Small intestine (tissue), 7 donors: ENCODE measurements around the gene PRSS57. TPM values are rescaled to one million over a fixed set of nuclear protein-coding genes. Genes with fewer than 3 reads are reported as not detected.

Experiments
- DNase-seq, 2 donors: peaks; one replicate each; pipeline versions ENCODE4 v3.0.0 to v3.0.0-alpha.2; 2013
- FAIRE-seq: peaks from 2 replicates; lab custom pipeline; 2012; peaks lifted over from hg19 to GRCh38; lab: Jason Lieb, UNC
- H3K27ac ChIP-seq, 3 donors: one replicate each; pipeline ENCODE4 v1.5.1; 2013; ENCODE audit warnings: low read length in 2 of 3, mild to moderate bottlenecking in 2 of 3, control low read depth in 1 of 3, inconsistent platforms in 1 of 3, low read depth in 1 of 3, moderate library complexity in 1 of 3
- H3K27me3 ChIP-seq, 3 donors: one replicate each; pipeline ENCODE4 v1.6.1; 2013; ENCODE audit warnings: low read length in 3 of 3, inconsistent platforms in 1 of 3; ENCODE audit not compliant: control insufficient read depth in 3 of 3, insufficient read depth in 3 of 3
- H3K36me3 ChIP-seq, 3 donors: one replicate each; pipeline ENCODE4 v1.6.1; 2013; ENCODE audit warnings: low read length in 3 of 3, inconsistent platforms in 1 of 3, low read depth in 1 of 3, mild to moderate bottlenecking in 1 of 3, moderate library complexity in 1 of 3; ENCODE audit not compliant: control insufficient read depth in 3 of 3, insufficient read depth in 2 of 3
- H3K4me1 ChIP-seq, 3 donors: one replicate each; pipeline ENCODE4 v1.6.1; 2013; ENCODE audit warnings: low read length in 2 of 3, inconsistent platforms in 1 of 3, low read depth in 1 of 3, mild to moderate bottlenecking in 1 of 3, moderate library complexity in 1 of 3; ENCODE audit not compliant: control insufficient read depth in 3 of 3, insufficient read depth in 2 of 3
- H3K4me3 ChIP-seq, 3 donors: one replicate each; pipeline ENCODE4 v1.5.1; 2013; ENCODE audit warnings: low read length in 3 of 3, control low read depth in 1 of 3, inconsistent platforms in 1 of 3, low read depth in 1 of 3, mild to moderate bottlenecking in 1 of 3, moderate library complexity in 1 of 3
- H3K9me3 ChIP-seq, 2 donors: one replicate each; pipeline ENCODE4 v1.6.1; 2013; ENCODE audit warnings: low read depth in 1 of 2, low read length in 1 of 2; ENCODE audit not compliant: control insufficient read depth in 2 of 2, insufficient read depth in 1 of 2
- WGBS, 3 donors: extraction: QIAGEN DNeasy Blood & Tissue Kit; methylation state at CpG; one replicate each; pipeline ENCODE4 v1.1.7; 2013; 5-methylcytosine and 5-hydroxymethylcytosine counted together
- polyA plus RNA-seq, 4 donors: library from polyadenylated mRNA; stranded (reverse) in 3 of 4; unstranded in 1 of 4; fragments of 200-250 nt in 3 of 4; fragments of 120-200 nt in 1 of 4; gene quantifications; one replicate each; pipeline versions ENCODE4 v1.2.1 to v1.2.3, GENCODE V29; 2013
- donor health status: healthy with polysubstance abuse.
- donor health status: control.
- donor health status: control.
- donor health status: Bipolar disorder and iron deficiency.
- donor health status: healthy.

Gene PRSS57
- polyA plus RNA-seq, 4 donors, result 0.95 TPM; not detected in 3

DNA sequence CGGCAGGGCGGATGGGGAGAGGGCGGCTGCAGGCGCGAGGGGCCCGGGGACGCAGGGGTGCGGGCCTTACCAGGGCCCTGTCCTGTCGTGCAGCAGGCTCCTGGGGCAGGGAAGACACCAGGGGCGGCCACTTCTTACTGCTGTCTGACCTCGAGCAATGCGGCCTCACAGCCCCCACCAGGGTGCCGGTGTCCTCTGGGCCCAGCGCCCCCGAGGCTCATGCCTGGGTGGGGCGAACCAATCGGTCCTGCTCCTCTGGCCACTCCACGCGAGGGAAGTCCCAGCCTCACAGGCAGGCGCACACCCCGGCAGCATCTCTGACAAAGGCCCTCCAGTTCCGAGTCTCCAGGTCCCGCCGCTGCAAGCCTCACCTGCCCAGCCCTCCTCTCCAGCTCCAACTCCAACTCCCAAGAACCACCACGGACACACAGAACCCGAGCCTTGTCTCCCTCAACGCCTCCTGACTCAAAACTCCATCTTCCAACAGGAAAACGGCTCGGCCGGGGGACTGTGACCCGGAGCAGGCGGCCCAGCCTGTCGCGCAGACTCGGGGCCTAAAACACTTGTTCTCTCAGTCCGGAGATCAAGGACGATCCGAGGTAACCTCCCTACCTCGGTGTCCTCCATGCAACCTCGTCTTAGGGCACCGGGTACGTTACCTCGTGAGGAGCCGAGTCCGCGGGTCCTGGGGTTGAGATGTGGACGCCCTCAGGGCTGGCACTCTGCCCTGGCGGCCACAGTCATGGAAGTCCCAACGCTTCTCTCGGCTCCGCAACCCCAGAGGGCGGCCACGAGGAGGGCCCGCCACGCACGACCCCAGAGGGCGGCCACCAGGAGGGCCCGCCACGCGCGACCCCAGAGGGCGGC, 49.1 kb downstream of the PRSS57 start:
- H3K9me3 ChIP-seq, result no peaks in the 10 kb centered on the region
- no peaks in the 10 kb centered on the region for H3K27me3 ChIP-seq
- WGBS, 3 donors, result 90 to 94% (median 91%) methylated on average over 47 to 62 of the region's 62 CpGs
- H3K4me1 ChIP-seq, result no peaks in the 10 kb centered on the region
- no peak overlapping the region for H3K27ac ChIP-seq
- FAIRE-seq (no peak), DNase-seq (no peak)
- no peak overlapping the region for H3K4me3 ChIP-seq
- H3K36me3 ChIP-seq, result peaks cover 10 to 68% (median 29%) of the 10 kb centered on the region in 3 donors

DNA sequence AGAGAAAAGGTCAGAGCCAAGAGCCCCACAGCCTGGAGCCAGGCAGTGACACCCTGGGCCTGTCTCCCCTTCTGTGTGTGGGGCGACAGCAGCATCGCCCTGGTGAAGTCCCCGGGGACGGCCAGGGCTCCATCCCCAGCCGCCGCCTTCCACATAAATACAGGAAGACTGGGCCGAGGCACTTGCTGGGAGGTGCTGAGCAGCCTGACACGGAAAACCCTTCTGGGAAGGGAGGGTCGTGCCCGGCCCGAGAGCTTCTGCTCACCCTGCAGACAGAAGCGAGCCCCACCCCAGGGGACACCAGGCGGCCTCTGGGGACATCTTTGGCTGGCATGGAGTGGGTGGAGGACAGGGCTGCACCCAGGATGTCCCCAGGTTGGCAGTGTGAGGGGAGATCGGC, 50.5 kb downstream of the PRSS57 start:
- Histone ChIP-seq H3K27me3 (no peaks in the 10 kb centered on the region), H3K4me1 (peaks cover 0 to 1% (median 0%) of the 10 kb centered on the region in 3 donors), H3K4me3 (no peak overlapping the region), H3K27ac (no peak overlapping the region), H3K9me3 (no peaks in the 10 kb centered on the region), H3K36me3 (peaks cover 6 to 56% (median 25%) of the 10 kb centered on the region in 3 donors)
- FAIRE-seq, result no peak
- WGBS, 3 donors, result 79 to 84% (median 83%) methylated on average over 10 to 14 of the region's 14 CpGs
- DNase-seq, result no peak

DNA sequence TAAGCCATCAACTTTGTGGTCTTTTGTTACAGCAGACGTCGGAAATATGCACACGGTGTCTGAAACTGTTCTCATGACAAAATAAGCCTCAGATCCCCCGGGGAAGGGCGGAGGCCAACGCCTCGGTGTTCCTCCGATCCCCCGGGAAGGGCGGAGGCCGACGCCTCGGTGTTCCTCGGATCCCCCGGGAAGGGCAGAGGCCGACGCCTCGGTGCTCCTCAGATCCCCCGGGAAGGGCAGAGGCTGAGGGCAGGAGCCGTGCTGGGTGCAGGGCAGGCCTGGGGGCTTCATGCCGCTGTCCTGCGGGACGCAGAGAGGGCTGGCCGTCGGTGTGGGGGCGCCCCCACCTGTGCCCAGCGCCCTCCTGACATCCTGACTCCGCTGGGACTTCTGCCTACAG, 50.9 kb downstream of the PRSS57 start:
- WGBS, 3 donors, result 72 to 81% (median 76%) methylated on average over 27 to 28 of the region's 28 CpGs
- FAIRE-seq, result no peak

DNA sequence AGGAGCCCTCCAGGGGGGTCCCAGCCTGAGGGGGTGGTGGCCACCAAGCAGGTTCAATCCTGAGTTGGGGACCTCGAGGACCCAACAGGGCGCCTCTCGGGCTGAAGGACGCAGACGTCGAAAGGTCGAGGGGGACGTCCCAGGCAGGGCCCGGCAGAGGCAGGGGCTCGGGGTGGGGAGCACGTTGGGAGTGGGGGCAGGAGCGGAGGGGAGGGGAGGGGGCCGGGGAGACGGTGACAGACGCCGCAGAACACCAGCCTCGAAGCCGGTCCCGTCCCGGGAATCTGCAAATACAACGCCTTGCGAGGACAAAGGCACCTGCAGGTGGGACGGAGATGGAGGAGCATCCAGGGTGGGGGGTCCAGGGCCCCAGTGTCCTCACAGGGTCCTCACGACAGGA, 51.5 kb downstream of the PRSS57 start:
- Histone ChIP-seq H3K27me3 (peaks cover 0 to 6% (median 0%) of the 10 kb centered on the region in 3 donors), H3K4me1 (peaks cover 1 to 7% (median 6%) of the 10 kb centered on the region in 3 donors), H3K9me3 (no peaks in the 10 kb centered on the region), H3K4me3 (no peak overlapping the region), H3K27ac (no peak overlapping the region), H3K36me3 (peaks cover 6 to 46% (median 20%) of the 10 kb centered on the region in 3 donors)
- 85 to 92% (median 90%) methylated on average over 23 to 24 of the region's 24 CpGs for WGBS, 3 donors
- DNase-seq, result no peak
- FAIRE-seq, result no peak

More for the DNA sequence above, 50.9 kb downstream of the PRSS57 start:
- H3K9me3 ChIP-seq, result no peaks in the 10 kb centered on the region
- H3K27me3 ChIP-seq, result no peaks in the 10 kb centered on the region
- H3K4me1 ChIP-seq, result peaks cover under 1 to 1% (median under 1%) of the 10 kb centered on the region in 3 donors
- peaks cover 6 to 53% (median 25%) of the 10 kb centered on the region in 3 donors for H3K36me3 ChIP-seq
- DNase-seq, result no peak
- no peak overlapping the region for H3K27ac ChIP-seq
- H3K4me3 ChIP-seq, result no peak overlapping the region

DNA sequence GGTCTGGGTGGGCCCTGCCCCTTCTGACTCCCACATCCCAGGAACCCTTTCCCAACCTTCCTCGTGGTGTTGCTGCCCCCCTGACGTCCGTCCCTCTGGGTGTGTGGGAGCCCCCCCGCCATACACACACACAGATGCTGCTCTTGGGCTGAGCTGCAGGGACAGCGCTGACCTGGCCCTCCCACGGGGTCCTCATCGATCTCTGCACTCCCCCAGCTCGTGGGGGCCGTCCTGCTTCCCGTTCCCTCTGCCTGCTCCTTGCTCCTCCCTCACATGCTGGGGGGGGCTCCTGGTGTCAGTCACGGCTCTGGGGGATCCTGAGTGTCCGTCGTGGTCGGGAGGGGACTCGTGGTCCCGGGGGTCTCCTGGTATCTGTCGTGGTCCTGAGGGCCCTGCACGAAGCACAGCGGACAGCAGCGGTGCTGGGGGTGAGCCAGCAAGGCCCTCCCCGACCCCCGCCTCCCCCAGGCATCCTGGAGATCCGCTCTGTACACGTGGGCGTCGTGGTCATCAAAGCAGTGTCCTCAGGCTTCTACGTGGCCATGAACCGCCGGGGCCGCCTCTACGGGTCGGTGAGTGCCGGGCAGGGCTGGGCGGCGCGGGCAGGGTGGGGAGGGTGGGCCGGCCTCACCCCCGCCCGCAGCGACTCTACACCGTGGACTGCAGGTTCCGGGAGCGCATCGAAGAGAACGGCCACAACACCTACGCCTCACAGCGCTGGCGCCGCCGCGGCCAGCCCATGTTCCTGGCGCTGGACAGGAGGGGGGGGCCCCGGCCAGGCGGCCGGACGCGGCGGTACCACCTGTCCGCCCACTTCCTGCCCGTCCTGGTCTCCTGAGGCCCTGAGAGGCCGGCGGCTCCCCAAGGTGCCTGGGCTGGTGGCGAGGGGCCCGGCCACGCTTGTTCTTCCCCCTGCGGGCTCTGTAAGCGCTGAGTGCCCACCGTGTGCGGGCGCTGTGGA, 52.2 kb downstream of the PRSS57 start:
- Histone ChIP-seq H3K27ac (no peak overlapping the region), H3K4me3 (no peak overlapping the region), H3K36me3 (peaks cover 4 to 40% (median 17%) of the 10 kb centered on the region in 3 donors), H3K9me3 (no peaks in the 10 kb centered on the region), H3K27me3 (peaks cover 0 to 12% (median 0%) of the 10 kb centered on the region in 3 donors), H3K4me1 (peaks cover 1 to 7% (median 6%) of the 10 kb centered on the region in 3 donors)
- DNase-seq (no peak), FAIRE-seq (no peak)
- WGBS, 3 donors, result 85 to 86% (median 86%) methylated on average over 59 to 70 of the region's 70 CpGs

DNA sequence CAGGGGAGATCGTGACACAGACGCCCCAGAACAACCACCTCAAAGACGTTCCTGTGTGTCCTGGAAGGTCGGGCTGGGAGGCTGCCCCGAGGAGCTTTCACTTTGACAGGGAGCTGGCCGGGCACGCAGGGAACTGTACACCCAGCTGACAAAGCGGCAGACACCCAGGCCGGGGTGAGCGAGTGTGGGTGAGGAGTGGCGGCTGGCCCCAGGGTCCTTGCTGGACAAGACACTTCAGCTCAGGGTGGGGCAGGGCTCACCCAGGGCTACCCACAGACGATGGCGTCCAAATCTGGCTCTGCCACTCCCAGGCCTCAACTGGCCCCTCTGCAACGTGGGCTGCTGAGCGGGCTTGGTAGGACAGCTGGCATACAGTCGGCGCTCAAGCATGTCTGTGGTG, 53.5 kb downstream of the PRSS57 start:
- Histone ChIP-seq H3K36me3 (peaks cover 0 to 27% (median 6%) of the 10 kb centered on the region in 3 donors), H3K4me3 (peak overlapping the region in 1 of 3 donors; percentile 31), H3K27me3 (peaks cover 0 to 12% (median 0%) of the 10 kb centered on the region in 3 donors), H3K4me1 (peaks cover 1 to 7% (median 6%) of the 10 kb centered on the region in 3 donors), H3K27ac (no peak overlapping the region), H3K9me3 (no peaks in the 10 kb centered on the region)
- 41 to 82% (median 42%) methylated on average over 17 of the region's 17 CpGs for WGBS, 3 donors
- DNase-seq (peak in 1 of 2 donors; percentile 45), FAIRE-seq (no peak)

DNA sequence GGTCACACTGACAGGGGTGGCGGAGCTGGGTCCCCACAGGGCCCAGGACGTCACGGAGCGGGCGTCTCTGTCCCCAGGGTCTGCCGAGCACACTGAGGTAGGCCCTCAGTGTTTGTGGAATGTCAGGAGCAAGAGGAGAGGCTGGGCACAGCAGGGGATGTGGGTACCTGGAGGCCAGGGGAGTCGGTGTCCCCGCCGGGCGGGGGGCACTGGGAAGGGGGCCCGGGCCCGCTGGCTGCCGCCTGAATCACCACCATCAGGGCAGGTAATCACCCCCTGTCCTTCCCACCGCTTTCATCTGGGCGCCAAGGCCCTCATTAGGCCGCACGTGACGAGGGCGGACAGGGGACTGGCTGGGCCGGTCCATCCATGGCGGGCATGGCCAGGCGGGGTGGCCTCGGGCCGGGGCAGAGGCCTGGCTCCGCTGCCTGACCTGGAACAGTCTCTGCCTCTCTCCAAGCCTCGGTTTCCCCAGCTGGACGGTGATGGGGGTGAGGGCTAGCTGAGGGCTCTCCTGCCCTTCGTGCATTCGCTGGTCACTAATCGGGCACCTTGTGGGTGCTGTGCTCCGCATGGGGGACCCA, 54.6 kb downstream of the PRSS57 start:
- no peaks in the 10 kb centered on the region for H3K9me3 ChIP-seq
- FAIRE-seq (no peak), DNase-seq (no peak)
- H3K4me1 ChIP-seq, result peaks cover 1 to 7% (median 6%) of the 10 kb centered on the region in 3 donors
- H3K36me3 ChIP-seq, result peaks cover 0 to 18% (median 0%) of the 10 kb centered on the region in 3 donors
- H3K4me3 ChIP-seq, result no peak overlapping the region
- H3K27ac ChIP-seq, result no peak overlapping the region
- H3K27me3 ChIP-seq, result peaks cover 0 to 12% (median 0%) of the 10 kb centered on the region in 3 donors
- 80 to 92% (median 87%) methylated on average over 26 to 31 of the region's 31 CpGs for WGBS, 3 donors
